Iris pigment epithelial cell (primary cell): ENCODE measurements around the gene CXorf65.

Experiments used
- DNase-seq: peaks from one replicate; pipeline ENCODE4 v3.0.0-alpha.2; 2011; ENCODE audit warnings: low read depth

Gene CXorf65

DNA sequence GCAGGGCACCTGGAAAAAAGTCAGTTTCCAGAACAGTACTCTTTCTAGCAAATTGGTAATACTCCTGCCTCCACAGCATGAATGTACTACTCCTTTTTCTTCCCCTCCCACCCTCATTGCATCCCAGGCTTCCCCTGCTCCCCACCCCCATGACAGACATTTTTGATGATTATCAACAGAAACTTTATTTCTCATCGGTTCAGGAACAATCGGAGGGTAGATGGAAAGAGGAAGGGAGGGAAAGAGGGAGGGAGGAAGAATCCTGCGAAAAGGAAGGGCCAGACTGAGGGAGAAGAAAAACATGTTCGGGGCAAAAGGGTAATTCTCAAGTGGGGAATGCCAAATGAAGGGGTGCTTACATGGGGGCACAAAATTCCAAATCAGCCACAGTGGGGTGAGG lies 705 bp upstream of the CXorf65 start:
- no peak for DNase-seq

DNA sequence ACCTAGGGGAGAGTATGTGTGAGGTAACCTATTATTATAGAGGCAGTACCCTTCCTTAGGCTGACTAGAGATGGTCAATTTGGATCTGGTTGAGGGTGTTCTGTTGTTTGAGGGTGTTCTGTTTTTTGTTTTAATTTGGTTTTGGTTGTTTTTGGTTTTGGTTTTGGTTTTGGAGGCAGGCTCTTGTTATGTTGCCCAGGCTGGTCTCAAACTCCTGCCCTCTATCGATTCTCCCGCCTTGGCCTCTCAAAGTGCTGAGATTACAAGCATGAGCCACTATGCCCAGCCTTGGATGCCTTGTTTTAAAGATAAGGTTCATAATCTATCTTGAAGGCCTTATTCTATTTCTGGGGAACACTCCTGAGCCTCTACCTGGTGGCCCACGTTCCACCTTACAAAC lies 912 bp downstream of the CXorf65 start:
- DNase-seq: no peak

DNA sequence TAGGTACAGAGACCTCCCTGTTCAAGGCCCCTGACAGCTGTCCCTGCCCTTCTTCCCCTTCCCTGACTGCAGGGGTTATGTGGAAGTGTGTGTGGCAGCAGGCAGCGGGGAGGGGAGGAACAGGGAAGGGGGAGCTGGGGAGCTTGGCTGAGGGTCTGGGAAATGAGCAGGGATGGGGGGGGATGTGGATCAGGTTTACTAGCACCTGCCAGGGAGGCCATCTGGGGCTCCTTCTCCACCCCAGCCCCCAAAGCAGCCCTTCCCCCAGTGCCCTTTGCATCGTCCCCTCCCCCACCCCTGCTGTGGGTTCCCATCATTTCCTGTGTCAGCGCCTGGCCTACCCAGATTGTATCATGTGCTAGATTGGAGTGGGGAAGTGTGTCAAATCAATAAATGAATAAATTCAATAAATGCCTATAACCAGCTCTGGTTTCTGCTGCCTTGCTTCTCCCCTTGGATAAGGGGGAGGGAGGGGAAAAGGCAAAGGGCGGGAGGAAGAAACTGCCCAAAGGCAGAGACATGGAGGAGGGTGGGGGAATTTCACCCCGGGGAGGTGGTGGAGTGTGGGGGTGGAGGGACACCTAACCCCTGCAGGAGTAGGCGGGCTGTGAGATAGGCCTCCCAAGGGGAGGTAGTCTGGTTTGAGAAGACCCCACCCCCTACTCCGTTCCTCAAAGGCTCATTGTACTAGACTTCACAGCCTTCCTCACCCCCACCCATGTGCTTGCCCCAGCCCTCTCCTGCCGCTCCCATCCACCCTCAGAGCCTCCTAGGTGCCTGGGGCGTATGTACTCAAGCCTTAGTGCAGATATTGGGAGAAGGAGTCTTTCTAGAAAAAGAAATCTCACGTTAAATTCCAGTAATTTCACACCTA lies 3.2 kb downstream of the CXorf65 start:
- no peak for DNase-seq

DNA sequence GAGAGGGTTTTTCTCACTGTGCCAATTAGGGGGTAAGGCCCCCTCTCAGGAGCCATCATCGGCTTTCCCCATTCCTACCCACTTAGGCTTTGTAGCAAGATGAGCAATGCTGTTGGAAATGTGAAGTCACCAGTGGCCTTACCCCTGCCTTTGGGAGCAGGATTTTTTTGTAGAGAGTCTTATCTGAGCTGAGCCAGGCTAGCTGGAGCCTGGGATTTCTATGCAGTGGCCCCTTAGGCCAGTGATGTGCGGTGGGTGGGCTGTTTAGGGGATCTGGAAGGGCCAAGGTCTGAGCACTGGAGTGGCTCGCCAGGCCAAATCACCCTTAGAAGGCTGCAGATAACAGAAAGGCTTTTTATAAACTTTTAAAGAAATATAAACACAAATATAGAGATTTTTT lies 4.2 kb downstream of the CXorf65 start:
- no peak for DNase-seq

DNA sequence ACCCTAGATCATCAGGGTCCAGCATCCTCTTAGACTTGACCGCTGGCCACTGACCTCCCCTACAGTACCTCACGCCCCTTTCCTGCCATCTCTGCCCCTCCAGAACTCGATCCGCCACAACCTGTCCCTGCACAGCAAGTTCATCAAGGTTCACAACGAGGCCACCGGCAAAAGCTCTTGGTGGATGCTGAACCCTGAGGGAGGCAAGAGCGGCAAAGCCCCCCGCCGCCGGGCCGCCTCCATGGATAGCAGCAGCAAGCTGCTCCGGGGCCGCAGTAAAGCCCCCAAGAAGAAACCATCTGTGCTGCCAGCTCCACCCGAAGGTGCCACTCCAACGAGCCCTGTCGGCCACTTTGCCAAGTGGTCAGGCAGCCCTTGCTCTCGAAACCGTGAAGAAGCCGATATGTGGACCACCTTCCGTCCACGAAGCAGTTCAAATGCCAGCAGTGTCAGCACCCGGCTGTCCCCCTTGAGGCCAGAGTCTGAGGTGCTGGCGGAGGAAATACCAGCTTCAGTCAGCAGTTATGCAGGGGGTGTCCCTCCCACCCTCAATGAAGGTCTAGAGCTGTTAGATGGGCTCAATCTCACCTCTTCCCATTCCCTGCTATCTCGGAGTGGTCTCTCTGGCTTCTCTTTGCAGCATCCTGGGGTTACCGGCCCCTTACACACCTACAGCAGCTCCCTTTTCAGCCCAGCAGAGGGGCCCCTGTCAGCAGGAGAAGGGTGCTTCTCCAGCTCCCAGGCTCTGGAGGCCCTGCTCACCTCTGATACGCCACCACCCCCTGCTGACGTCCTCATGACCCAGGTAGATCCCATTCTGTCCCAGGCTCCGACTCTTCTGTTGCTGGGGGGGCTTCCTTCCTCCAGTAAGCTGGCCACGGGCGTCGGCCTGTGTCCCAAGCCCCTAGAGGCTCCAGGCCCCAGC lies 5.7 kb downstream of the CXorf65 start:
- DNase-seq: no peak

DNA sequence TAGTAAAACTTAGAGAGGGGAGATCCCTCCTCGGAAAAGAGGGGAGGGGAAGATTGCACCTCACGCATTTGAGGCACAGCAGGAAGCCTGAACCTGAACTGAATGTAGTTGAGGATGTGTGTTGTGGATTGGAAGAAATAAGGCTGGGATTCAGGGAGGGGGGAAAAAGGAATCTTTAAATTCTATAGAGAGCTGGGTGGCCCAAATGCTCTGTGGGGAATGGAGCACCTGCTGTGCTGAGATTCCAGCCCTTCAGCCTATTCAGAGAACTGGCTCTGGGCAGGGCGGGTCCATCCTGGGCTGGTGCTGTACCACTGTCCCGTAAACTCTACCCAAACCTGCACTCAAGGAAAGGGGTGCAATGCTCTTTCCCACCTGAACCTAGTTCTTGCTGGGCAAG lies 6.8 kb downstream of the CXorf65 start:
- DNase-seq: no peak

DNA sequence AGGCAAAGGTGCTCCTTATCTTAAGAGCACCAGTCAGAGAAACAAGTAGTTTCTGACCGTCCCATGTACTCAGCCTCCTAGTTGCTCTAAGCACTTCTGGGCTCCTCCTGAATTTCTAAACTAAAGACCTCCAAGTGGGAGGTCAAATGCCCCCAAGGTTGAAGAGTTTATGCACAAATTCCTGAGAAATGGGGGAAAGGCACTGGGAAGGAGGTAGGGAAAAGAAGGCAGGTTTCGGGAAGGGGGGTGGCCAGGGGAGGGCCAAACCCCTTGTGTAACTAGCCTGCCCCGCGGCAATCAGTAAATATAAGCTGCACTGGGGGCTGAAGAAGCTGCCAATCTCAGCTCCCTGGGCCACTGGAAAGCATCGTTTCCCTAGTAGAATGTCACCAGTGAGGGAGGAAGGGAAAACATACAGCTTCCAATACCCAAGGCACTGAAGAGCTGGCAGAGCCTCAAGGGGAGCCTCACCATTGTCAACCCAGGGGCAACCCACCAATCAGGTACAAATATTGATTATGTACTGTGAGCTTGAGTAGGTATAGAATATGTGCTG lies 7.5 kb downstream of the CXorf65 start:
- DNase-seq: no peak

DNA sequence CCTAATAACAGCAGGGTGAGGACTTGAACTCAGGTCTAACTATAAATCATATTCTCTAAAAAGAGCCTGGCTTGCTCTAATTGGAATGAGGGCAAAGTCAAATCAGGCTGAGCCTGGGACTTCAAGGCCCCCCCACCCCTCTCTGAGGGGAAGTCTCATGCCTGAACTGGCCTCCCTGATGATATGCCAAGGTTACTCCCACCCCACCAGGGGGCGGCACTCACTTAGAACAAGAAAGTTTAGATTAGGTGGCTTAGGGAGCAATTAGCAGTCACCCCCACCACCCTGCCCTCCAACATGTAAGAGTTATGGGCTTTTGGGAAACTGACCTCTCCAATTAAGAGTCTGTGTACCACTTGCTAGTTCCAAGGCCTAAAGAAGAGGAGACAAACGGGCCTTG lies 8.2 kb downstream of the CXorf65 start:
- DNase-seq: peak; percentile 39

DNA sequence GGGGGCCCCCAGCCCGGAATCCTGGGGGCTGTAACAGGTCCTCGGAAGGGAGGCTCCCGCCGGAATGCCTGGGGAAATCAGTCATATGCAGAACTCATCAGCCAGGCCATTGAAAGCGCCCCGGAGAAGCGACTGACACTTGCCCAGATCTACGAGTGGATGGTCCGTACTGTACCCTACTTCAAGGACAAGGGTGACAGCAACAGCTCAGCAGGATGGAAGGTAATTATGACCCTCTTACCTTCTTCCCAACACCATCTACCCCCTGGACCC lies 9.8 kb downstream of the CXorf65 start:
- DNase-seq: no peak

DNA sequence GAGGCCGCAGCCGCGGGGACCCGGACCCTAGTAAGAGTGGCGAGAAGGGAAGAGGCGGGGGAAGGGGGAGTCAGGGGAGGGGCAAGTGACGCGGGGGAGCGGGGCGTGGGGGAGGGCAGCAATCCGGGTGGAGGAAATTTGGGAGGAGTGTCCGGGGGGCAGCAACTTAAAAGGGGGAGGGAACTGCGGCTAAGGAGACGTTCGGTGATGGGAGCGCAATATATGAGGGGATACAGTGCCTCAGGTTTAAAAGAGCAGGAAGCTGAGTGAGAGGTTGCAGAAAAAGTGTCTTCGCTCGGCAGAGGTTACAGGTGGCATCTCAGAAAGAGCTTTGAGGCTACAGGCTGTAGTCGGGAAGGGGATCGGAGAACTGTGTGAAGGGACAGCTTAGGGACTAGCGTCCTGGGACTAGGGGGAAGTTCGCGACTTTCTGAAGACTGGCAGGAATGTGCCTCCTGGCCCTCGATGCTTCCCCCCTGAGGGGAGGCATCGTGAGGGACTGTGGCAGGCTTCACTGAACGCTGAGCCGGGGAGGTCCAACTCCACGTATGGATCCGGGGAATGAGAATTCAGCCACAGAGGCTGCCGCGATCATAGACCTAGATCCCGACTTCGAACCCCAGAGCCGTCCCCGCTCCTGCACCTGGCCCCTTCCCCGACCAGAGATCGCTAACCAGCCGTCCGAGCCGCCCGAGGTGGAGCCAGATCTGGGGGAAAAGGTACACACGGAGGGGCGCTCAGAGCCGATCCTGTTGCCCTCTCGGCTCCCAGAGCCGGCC lies 10.4 kb downstream of the CXorf65 start:
- no peak for DNase-seq

DNA sequence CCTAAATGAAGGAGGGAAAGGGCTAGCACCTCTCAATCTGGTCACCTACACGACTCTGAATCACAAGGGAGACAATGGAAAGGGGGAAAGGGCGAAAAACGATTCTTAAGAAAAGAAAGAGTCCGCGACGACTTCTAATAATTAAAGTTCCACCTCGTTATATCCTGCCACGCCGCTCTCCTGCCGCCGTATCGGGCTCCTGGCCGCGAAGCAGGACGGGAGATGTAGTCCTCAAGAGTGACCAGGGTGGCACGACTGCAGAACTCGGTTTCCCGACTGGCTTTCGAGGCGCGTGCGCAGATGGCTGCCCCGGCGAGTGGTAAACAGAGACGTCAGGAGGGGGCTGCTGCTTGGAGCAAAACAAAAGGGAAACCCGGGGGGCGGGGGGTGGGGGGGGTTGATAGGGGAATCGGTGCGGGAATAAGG lies 11.0 kb downstream of the CXorf65 start, which contains the start of gene FOXO4:
TSS of gene FOXO4 (plus strand) at position 297 of the 426 bp plus-strand sequence. CDS start 678 bp downstream, outside the sequence.
- peak; percentile 84 for DNase-seq

DNA sequence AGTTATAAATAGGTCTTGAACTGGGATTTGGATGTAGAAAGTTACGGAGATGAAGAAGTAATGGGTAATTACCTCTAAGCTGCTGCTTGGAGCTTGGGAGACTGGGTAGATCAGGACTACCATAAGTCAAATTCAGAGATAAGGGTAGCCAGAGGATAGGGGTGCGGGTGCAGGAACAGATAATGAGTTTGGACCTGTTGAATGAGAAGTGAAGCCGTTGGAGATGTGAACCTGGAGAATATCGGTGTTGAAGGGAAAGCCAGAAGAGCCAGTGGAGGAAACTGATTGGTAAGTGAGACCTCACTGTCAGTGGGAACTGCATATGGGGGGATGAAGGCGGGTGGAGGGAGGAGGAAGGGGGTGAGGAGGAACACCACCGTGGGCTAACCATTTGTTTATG lies 11.5 kb downstream of the CXorf65 start:
- no peak for DNase-seq

DNA sequence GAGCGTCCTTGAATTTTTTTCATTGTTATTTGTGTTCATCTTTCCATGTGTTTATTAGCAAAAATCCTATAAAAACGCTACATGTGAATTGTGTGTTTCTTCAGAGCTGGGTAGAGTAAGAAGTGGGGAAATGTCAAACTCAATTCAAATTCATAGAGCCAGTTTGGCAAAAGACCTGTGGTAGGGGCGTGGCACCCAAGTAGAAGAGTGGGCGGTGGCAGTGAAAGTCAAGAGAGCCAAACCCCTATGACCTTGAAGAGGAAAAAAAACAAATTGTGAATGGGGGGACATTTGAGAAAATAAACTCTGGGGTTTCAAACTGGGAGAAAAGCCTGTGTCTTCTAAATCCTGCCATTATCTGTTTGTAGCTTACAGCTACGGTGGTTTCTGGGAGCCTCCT lies 15.3 kb downstream of the CXorf65 start:
- no peak for DNase-seq

DNA sequence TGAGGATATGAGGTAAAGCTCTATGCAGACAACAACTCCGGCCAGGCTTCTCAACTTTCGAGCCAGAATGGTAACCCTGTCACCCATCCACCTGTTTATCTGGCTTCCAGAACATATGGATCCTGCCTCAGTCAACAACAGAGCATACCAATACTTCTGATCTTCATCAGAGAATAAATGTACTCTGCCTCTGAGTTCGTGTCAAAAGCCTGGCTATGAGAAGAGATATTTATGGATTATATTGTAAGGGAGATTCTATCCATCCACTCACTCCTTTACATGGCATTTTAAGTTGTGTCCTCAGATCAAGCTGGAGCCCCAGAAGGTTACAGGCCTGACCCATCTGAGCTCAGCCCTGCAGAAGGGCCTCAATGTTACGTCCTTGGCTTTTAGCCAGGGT lies 20.6 kb downstream of the CXorf65 start:
- DNase-seq: no peak

DNA sequence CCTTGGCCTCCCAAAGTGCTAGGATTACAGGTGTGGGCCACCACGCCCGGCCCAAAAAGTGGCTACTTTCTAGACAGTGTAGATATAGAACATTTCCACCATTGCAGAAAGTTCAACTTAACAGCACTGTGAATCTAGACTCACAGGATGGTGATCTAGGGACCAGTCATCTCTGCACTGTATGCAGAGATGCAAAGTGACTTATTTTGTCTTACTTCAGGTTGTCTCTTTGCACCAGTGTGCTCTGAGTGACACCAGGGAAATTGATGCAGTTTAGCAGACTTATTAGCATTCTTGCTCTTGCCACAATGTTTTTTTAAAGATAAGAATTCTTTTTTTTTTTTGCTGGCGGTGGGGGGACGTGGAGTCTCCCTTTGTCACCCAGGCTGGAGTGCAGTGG lies 23.7 kb downstream of the CXorf65 start:
- no peak for DNase-seq

DNA sequence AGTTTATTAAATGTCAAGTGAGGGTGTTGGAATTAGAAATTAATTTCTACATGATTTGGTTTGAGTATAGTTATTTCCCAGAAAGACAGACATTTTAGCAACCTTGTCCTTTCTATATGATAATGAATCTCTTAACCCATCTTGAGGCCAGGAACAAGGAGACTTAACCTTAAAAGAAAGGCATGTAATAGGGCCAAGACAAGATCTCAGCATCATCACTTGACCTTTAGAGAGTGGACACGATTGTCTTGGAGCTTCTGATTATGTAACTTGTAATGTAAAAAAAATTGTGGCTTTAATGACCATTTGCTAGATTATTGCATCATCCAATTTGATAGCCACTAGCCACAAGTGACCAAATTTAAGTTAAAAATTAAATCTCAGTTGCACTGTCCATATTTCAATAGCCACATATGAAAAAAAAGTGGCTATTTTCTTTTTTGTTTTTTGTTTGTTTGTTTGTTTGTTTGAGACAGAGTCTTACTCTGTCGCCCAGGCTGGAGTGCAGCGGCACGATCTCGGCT lies 24.4 kb downstream of the CXorf65 start:
- no peak for DNase-seq

DNA sequence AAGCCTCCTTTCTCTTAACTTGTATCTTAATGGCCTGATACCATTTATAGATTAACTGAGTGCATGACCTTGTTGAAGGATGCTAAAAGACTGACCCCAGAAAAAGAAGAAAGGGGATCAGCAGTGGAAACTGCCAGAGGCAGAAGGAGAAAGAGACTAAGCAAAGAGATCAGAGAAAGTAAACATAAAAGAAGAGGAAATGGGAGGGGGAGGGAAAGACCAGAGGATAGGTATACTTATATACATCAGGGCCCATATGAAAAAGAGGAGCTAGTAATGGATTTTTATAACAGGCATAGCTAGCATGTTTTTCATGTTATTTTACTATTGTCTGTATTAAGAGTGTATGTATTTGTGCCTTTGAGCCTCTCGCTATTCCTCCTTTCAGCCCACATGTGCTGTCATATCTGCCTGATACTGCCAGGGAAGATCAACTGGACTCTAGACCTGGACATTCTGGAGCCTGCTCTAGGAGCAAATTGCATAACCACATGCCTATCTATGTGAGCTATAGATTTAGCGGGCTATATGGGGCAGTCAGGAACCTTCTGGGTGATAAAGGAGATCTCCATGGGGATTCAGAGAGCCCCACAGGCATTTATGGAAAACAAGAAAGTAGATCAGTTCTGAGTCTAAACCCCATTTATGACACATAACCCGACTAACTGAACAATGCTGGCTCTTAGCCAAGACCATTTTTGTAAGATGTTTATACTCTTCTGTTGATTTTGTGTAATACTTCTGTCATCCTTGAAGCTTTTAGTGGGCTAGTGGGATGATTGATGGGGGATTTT lies 25.0 kb downstream of the CXorf65 start:
- peak; percentile 64 for DNase-seq

DNA sequence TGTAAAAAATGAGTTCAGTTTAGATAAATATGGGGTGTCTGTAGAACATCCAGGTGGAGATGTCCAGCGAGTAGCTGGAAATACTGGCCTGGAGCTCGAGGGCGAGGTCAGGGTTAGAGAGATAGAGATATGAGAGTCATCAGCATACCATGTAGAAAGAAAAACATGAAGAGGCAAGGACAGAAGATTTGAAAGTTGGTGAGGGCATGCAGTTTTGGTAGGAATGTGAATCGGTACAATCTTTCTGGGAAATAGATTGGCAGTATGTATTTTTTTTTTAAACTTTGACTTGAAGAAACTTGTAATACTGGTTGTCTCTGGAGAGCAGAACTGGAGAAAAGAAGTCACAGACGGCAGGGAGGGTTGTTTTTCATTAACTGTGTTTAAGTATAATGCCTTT lies 36.0 kb downstream of the CXorf65 start:
- DNase-seq: no peak

DNA sequence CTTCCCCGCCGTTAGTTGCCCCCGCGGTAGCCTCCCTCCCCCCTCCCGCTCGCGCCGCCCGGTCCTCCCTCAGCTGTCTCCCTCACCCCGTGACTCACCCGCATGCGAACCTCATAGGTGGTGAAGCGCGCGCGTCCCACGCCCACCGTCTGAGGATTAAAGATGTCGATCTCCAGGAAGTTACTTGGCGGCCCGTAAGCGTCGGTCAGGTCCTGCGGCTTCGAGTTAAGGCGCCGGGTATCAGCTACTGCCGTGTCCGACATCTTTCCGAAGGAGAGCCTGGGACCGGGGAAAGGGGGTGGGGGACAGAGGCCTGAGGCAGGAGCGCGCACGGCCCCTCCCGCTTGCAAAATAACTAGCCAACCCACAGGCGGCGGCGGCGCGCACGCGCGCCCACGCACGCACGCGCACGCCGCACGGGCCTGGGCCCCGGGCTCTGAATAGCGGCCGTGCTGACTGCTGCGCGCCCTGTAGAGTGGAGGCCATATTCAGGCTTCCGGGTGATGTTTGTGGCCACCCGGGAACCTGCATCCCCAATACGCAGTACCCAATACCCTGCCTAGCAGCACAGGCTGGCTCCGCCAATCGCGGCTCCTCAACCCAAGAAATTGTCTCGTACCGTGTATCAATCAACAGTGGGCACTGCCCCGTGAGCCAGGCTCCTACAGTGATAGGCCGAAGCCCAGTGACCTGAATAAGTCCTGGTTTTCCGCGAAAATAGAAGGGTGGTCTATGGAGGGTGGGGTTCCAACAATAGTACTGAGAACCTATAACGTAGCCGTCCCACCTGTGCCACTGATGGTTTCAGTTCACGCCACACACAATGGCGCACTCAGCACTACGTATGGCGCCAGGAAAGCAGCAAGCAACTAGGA lies 38.3 kb downstream of the CXorf65 start, which contains the start of gene SNX12:
TSS of gene SNX12 (minus strand) at position 291 of the 875 bp plus-strand sequence. CDS start at position 263, 28 bp downstream.
- DNase-seq: peak; percentile 96

DNA sequence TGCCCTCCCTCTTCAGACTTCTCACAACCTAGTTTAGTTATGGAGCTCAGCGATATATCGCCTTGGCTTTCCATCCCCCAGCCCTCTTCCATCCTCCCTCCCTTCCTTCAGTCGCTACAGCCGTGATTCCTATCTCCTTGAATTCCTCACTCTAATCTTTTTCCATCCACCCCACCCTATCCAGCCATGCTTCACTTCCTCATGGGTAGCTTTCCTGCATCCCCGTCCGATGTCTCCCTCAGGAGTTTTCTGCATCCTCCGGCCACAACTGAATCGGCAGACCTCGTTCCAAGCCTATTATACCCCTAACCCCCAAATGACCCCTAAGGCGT lies 38.9 kb downstream of the CXorf65 start:
- DNase-seq: no peak
